Omental fat pad (tissue), 4 donors: ENCODE measurements around the gene CCDC63. TPM values are rescaled to one million over a fixed set of nuclear protein-coding genes. Genes with fewer than 3 reads are reported as not detected.

ENCODE experiments used
- ATAC-seq: fragments of 150-250 bp; one replicate; pipeline ENCODE4 v1.9.1; 2016; ENCODE audit warnings: mild to moderate bottlenecking, moderate library complexity; ENCODE audit not compliant: low FRiP score
- DNase-seq: peaks from one replicate; pipeline ENCODE4 v3.0.0-alpha.2; 2019; ENCODE audit warnings: low spot score
- total RNA-seq, 4 donors: library from RNA; depleted of rRNA; stranded (reverse); fragments of >200 nt; gene quantifications; one replicate each; pipeline ENCODE4 v1.1.0, GENCODE V29; 2016
- TF ChIP-seq, protein P1 (sequence below), 3 donors: fragments of 450-650 bp; IDR thresholded peaks; one replicate each; pipeline ENCODE4 v1.5.1; 2016 to 2017; ENCODE audit warnings: antibody characterized with exemption in 3 of 3, mild to moderate bottlenecking in 3 of 3, moderate library complexity in 2 of 3

CCDC63 gene
- total RNA-seq, 4 donors from 2014 or later = not detected

DNA sequence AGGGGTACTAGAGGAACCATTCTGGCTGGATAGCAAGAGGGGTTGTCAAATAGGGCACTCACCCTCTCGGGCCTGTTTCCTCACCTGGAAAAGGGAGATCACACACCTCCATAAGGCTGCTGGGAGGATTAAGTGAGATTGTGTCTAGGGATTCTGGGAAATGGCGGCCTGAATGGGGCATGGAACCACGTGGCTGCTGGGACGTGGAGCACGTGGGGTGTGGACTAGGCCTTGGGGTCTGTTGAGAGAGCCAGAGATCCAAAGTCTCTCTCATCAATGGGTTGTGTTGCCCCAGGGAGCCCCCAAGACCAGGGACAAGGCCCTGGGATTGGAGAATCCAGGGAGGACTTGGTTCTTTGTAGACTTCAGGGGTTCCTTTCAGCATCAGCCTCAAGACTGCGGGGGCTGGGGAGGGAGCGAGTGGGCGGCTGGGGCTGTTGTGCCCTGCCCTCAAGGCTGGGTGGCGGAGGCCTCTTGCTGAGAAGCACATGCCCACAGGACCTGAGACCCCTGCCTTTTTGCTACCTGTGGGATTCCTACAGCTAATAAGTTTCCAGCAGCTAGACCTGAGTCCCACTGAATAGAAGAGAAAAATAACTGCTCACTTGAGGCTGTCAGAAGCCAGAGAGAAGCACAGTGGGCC, 77.0 kb downstream of the CCDC63 start:
- no peak for DNase-seq
- ATAC-seq = no peak
- TF ChIP-seq, protein P1, sequence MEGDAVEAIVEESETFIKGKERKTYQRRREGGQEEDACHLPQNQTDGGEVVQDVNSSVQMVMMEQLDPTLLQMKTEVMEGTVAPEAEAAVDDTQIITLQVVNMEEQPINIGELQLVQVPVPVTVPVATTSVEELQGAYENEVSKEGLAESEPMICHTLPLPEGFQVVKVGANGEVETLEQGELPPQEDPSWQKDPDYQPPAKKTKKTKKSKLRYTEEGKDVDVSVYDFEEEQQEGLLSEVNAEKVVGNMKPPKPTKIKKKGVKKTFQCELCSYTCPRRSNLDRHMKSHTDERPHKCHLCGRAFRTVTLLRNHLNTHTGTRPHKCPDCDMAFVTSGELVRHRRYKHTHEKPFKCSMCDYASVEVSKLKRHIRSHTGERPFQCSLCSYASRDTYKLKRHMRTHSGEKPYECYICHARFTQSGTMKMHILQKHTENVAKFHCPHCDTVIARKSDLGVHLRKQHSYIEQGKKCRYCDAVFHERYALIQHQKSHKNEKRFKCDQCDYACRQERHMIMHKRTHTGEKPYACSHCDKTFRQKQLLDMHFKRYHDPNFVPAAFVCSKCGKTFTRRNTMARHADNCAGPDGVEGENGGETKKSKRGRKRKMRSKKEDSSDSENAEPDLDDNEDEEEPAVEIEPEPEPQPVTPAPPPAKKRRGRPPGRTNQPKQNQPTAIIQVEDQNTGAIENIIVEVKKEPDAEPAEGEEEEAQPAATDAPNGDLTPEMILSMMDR (IDR thresholded peaks at IDR 0.05) = no peak

DNA sequence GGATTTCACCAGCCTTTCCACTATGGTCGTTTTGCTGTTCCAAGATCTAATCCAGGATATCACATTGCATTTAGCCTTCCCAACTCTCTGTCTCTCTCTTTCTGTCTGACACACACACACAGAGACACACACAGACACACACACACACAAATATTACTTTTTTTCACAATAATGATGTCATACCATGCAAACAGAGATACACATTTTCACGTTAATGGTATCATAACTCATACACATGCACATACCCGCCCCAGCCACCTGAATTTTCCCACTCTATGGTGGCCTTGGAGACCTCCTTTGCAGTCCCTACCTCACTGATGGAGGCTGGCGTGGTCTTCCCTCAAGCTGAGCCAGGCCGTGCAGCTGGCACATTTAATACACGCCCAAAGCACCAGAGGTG, 80.8 kb downstream of the CCDC63 start:
- no peak for ATAC-seq
- DNase-seq = no peak
- TF ChIP-seq, protein P1 (IDR thresholded peaks at IDR 0.05) = no peak

DNA sequence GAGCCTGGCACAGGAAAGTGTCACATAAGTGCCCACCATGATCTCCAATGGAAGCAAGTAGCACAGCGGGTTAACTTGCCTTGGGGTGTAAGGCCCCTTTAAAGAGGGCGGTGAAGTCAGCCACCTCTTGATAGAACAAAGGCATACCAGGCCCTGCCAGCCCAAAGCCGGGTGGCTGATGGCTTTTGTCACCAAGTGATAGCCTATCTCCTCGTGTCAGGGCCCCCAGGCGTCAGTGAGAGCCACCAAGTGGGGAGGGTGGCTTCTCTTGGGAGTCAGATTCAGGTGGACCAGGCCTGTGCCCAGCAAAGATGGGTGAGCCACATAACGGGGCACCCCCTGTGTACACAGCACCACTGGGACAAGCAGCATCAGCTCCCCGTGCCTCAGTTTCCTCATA, 81.9 kb downstream of the CCDC63 start:
- DNase-seq = no peak
- no peak for ATAC-seq
- TF ChIP-seq, protein P1 (IDR thresholded peaks at IDR 0.05) = no peak

DNA sequence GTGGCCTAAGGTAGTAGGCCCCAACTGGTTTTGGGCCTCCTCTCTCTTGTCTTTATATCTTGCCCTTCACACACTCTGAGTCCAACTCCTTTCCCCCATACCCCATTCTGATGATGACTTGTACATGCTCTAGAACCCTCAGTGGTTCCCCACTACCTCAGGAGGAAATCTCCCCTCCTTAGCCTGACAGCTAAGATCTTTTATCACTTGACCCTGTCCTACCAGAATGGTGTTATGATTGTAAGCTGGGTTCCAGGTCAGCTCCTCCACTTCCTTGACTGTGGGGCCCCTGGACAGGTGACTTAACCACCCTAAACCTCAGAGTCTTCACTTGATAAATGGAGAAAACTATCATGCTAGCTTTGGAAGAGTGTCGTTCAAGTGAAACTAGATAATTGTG, 83.0 kb downstream of the CCDC63 start:
- DNase-seq (no peak), ATAC-seq (no peak)
- TF ChIP-seq, protein P1 (IDR thresholded peaks at IDR 0.05) = no peak

DNA sequence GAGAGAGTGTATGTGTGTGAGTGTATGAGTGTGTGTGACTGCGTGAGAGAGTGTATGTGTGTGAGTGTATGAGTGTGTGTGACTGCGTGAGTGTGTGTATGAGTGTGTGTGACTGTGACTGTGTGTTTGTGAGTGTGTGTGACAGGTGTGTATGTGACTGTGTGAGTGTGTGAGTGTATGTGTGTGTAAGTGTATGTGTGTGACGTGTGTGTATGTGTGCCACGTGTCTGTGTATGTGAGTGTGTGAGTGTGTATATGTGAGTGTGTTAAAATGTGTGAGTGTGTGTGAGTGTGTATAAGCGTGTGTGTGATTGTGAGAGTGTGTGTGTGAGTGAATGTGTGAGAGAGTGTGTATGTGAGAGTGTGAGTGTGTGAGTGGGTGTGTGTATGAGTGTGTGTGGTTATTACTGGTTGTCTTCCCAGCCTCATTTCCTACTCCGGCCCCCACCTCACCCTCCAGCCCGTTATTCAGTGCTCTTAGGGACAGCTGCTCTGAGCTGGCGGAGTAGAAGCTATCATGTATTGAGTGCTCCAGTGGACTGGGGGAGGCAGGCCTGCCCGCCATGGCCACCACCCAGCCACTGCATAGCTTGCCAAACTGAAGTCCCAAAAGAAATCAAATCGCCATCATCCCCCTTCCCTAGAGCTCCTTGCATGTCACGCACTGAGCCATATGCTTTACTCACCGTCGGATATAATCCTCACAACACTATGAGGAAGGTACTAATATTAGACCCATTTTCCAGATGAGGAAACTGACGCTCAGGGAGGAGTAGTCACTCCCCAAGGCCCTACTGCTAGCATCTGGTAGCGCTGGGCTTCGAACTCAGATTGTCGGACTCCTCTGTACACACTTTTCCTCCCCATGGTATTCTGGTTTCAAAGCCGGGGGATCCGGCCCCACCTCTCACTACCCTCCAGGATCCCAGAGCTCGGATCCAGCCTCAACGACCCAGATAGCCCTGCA, 83.8 kb downstream of the CCDC63 start:
- DNase-seq (no peak), ATAC-seq (no peak)
- TF ChIP-seq, protein P1 (IDR thresholded peaks at IDR 0.05) = no peak

DNA sequence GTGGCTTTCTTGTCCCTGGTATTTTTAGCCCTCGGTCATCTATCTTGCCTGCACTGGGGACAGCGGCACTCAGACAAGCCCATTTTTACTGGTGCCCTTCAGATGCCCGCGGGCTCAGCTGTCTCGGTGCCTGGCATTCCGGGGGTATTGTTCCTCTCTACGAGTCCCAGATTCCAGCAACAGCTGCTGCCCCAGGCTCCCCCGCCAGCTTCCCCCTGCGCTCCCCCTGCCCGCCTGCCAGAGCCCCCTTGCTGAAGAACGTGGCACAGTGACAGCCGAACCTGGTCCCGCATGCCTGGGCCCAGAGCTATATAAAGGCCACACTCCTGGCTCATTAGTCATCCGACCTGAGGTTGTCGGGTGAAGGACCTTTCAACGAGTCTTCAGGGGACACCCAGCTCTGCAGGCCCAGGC, 84.5 kb downstream of the CCDC63 start:
- DNase-seq (no peak), ATAC-seq (no peak)
- TF ChIP-seq, protein P1 (IDR thresholded peaks at IDR 0.05) = no peak
